CD4-positive, alpha-beta T cell (primary cell): Measurements from ENCODE around the gene ARHGAP6. TPM values are rescaled to one million over a fixed set of nuclear protein-coding genes. Genes with fewer than 3 reads are reported as not detected.

Source experiments
- ATAC-seq: fragments of 200-7000 bp; cut with Tn5 transposase; one replicate; pipeline ENCODE4 v1.10.0; 2022; ENCODE audit warnings: mild to moderate bottlenecking; ENCODE audit not compliant: poor library complexity
- CTCF ChIA-PET: fragments of 350-600 bp; sonication (Branson Sonifier 250); formaldehyde crosslinking; loops from one replicate; lab custom pipeline; 2021; ENCODE audit warnings: antibody characterized with exemption, inconsistent platforms; lab: Charles Lee
- POLR2A ChIA-PET: fragments of 350-600 bp; sonication (Branson Sonifier 250); formaldehyde crosslinking; loops from one replicate; lab custom pipeline; 2021; ENCODE audit warnings: antibody characterized with exemption, inconsistent platforms; lab: Charles Lee
- DNase-seq, 14 experiments: peaks; one replicate each; pipeline ENCODE4 v3.0.0-alpha.2; 2013 to 2020; ENCODE audit warnings: mixed read lengths in 2 of 14
- H3K27ac ChIP-seq, 2 donors: one replicate each; pipeline versions ENCODE4 v1.5.1 to v1.7.0; 2013; ENCODE audit warnings: low read length in 2 of 2, low read depth in 1 of 2, mild to moderate bottlenecking in 1 of 2
- H3K27me3 ChIP-seq, 2 experiments: 1 replicate in 1 of 2; 2 replicates in 1 of 2; pipeline versions ENCODE4 v1.6.1 to v1.7.0; 2013; ENCODE audit warnings: low read length in 2 of 2, control low read depth in 1 of 2, mild to moderate bottlenecking in 1 of 2, moderate library complexity in 1 of 2; ENCODE audit not compliant: insufficient read depth in 2 of 2, control insufficient read depth in 1 of 2
- H3K36me3 ChIP-seq: one replicate; pipeline ENCODE4 v1.6.1; 2013; ENCODE audit warnings: low read length, control low read depth; ENCODE audit not compliant: insufficient read depth
- H3K4me1 ChIP-seq: one replicate; pipeline ENCODE4 v1.6.1; 2013; ENCODE audit warnings: low read length, control low read depth; ENCODE audit not compliant: insufficient read depth
- H3K4me3 ChIP-seq: one replicate; pipeline ENCODE4 v1.5.1; 2013; ENCODE audit warnings: mild to moderate bottlenecking, low read length, moderate library complexity
- H3K9me3 ChIP-seq, 2 experiments: 1 replicate in 1 of 2; 2 replicates in 1 of 2; pipeline versions ENCODE4 v1.6.1 to v1.7.0; 2013; ENCODE audit warnings: low read length in 2 of 2, mild to moderate bottlenecking in 2 of 2, control low read depth in 1 of 2, moderate library complexity in 1 of 2; ENCODE audit not compliant: control insufficient read depth in 1 of 2, insufficient read depth in 1 of 2
- H3K27ac Mint-ChIP-seq: one replicate; pipeline ENCODE4 v1.8.0; 2020; ENCODE audit warnings: mixed read lengths
- H3K27me3 Mint-ChIP-seq: one replicate; pipeline ENCODE4 v1.8.0; 2021; ENCODE audit warnings: mixed read lengths
- H3K36me3 Mint-ChIP-seq: one replicate; pipeline ENCODE4 v1.8.0; 2021; ENCODE audit warnings: low read depth, mixed read lengths
- H3K4me1 Mint-ChIP-seq: one replicate; pipeline ENCODE4 v1.8.0; 2021; ENCODE audit warnings: low read depth, mixed read lengths
- H3K4me3 Mint-ChIP-seq: one replicate; pipeline ENCODE4 v1.8.0; 2020; ENCODE audit warnings: mild to moderate bottlenecking, mixed read lengths
- H3K9me3 Mint-ChIP-seq: one replicate; pipeline ENCODE4 v1.8.0; 2020; ENCODE audit warnings: mixed read lengths
- intact Hi-C, 2 experiments: fragments of 100-400 bp; cut with DNase I in 1 of 2; cut with micrococcal nuclease in 1 of 2; formaldehyde crosslinking; loops; one replicate each; pipeline versions ENCODE4 v1.15.1 to v1.9.0; 2023 to 2025; cut with DNase I, micrococcal nuclease
- total RNA-seq, 174 experiments: library from RNA in 2 of 174; stranded (reverse) in 2 of 174; gene quantifications; one replicate each; pipeline ENCODE4 v1.2.3 and lab custom pipeline; 2021 to 2026
- TF ChIP-seq, protein P1 (sequence below): fragments of 200-600 bp; IDR thresholded peaks from one replicate; pipeline ENCODE4 v1.8.0; 2022; ENCODE audit warnings: antibody characterized with exemption, mild to moderate bottlenecking

ARHGAP6 gene
- total RNA-seq, 2 experiments from 2014 or later, result not detected

DNA sequence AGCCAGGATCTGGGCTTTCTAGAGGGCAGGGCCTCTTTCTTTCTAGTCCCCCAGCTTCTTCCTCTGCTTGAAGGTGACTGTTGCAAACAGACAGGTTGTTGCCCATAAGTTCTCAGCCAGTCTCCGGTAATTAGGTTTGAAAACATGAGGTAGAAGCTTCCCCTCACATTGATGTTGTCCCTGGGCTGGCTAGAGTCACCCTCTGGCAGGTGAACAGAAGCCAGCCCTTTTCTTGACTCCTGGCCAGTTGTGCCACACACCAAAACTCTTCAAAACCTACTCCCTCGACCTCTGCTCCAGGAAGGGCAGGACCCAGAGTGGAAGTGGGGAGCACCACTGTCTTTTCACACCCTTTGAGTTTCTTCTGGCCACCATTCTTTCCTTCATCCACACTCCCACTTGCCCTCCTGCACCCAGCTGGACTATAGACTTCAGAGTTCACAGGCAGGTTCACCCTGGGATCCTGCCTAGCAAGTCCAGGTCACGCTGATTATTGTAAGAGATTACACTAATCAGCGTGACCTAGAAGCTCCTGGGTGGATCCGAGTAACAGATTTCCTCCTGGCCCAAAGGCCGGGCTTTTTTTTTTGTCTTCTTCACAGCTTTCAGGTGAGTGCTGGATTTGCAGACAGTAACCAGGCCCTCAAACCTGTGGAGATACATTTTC, 37.4 kb upstream of the ARHGAP6 start:
- no peak overlapping the region for H3K4me3 Mint-ChIP-seq
- ChIA-PET POLR2A (no interaction called here), CTCF (no interaction called here)
- no peaks in the 10 kb centered on the region for H3K9me3 ChIP-seq
- H3K27me3 ChIP-seq, result no peaks in the 10 kb centered on the region
- H3K27me3 Mint-ChIP-seq, result no peaks in the 10 kb centered on the region
- H3K36me3 Mint-ChIP-seq, result no peaks in the 10 kb centered on the region
- H3K36me3 ChIP-seq, result no peaks in the 10 kb centered on the region
- DNase-seq (no peak), ATAC-seq (no peak)
- H3K4me3 ChIP-seq, result no peak overlapping the region
- H3K27ac Mint-ChIP-seq, result no peak overlapping the region
- H3K27ac ChIP-seq, result no peak overlapping the region
- TF ChIP-seq, protein P1, sequence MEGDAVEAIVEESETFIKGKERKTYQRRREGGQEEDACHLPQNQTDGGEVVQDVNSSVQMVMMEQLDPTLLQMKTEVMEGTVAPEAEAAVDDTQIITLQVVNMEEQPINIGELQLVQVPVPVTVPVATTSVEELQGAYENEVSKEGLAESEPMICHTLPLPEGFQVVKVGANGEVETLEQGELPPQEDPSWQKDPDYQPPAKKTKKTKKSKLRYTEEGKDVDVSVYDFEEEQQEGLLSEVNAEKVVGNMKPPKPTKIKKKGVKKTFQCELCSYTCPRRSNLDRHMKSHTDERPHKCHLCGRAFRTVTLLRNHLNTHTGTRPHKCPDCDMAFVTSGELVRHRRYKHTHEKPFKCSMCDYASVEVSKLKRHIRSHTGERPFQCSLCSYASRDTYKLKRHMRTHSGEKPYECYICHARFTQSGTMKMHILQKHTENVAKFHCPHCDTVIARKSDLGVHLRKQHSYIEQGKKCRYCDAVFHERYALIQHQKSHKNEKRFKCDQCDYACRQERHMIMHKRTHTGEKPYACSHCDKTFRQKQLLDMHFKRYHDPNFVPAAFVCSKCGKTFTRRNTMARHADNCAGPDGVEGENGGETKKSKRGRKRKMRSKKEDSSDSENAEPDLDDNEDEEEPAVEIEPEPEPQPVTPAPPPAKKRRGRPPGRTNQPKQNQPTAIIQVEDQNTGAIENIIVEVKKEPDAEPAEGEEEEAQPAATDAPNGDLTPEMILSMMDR, result no peak
- no peaks in the 10 kb centered on the region for H3K4me1 Mint-ChIP-seq
- intact Hi-C loops, result no loop called here
- H3K9me3 Mint-ChIP-seq, result no peaks in the 10 kb centered on the region
- H3K4me1 ChIP-seq, result no peaks in the 10 kb centered on the region

DNA sequence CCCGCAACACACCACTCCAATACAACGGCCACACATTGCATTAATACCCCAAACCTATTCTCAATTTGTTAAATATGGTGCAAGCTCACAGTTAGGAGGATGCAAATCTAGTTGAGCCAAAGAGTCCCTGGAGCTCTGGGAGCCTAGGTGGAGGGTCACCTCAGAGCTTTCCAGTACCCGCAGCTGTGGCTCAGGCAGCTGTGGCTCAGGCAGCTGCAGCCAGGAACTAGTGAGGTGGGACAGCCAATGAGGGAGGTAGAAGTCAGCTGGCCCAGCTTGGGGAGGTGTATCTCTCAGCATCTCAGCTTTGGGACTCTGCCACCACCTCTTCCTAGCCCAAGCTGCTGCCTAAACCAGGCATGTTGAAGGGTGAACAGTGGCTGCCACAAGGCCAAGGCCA, 36.7 kb upstream of the ARHGAP6 start:
- Mint-ChIP-seq H3K27ac (no peak overlapping the region), H3K36me3 (no peaks in the 10 kb centered on the region), H3K9me3 (no peaks in the 10 kb centered on the region), H3K4me1 (no peaks in the 10 kb centered on the region), H3K27me3 (no peaks in the 10 kb centered on the region), H3K4me3 (no peak overlapping the region)
- Histone ChIP-seq H3K27me3 (no peaks in the 10 kb centered on the region), H3K9me3 (no peaks in the 10 kb centered on the region), H3K36me3 (no peaks in the 10 kb centered on the region), H3K4me1 (no peaks in the 10 kb centered on the region), H3K4me3 (no peak overlapping the region), H3K27ac (no peak overlapping the region)
- DNase-seq, result no peak
- ATAC-seq, result no peak
- CTCF ChIA-PET, result no interaction called here
- intact Hi-C loops, result no loop called here
- POLR2A ChIA-PET, result no interaction called here
- TF ChIP-seq, protein P1, result no peak

DNA sequence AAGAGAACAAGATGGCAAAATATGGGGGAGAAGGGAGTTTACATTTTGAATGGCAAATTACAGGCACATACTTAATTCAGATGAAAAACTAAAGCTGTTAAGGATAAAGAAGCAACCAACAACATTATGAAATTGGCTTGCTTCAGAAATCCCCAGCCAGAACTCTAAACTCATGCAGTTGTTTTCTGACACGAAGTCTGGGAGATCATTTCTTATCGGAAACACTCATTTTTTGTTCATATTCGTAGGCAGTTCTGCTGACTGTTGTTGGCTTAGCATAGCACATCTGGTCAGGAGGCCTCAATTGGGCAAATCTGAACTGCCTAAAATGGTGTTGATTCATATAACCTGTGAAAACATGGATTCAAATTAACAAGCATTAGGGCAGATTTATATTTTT, 33.0 kb upstream of the ARHGAP6 start:
- POLR2A ChIA-PET, result no interaction called here
- no peak for DNase-seq
- H3K36me3 ChIP-seq, result no peaks in the 10 kb centered on the region
- H3K27me3 Mint-ChIP-seq, result peaks cover 16% of the 10 kb centered on the region
- intact Hi-C loops, result no loop called here
- no peaks in the 10 kb centered on the region for H3K4me1 Mint-ChIP-seq
- H3K4me1 ChIP-seq, result no peaks in the 10 kb centered on the region
- TF ChIP-seq, protein P1, result no peak
- H3K27ac ChIP-seq, result no peak overlapping the region
- CTCF ChIA-PET, result no interaction called here
- no peak overlapping the region for H3K27ac Mint-ChIP-seq
- no peaks in the 10 kb centered on the region for H3K9me3 Mint-ChIP-seq
- no peak overlapping the region for H3K4me3 ChIP-seq
- no peak for ATAC-seq
- no peaks in the 10 kb centered on the region for H3K36me3 Mint-ChIP-seq
- peaks cover 0 to 4% of the 10 kb centered on the region in 2 experiments for H3K27me3 ChIP-seq
- no peaks in the 10 kb centered on the region for H3K9me3 ChIP-seq
- no peak overlapping the region for H3K4me3 Mint-ChIP-seq
